HG03039 (cell line): Measurements from ENCODE around the gene SNRPN.
"Not testable (repeated sequence)": the region's sequence is repeated elsewhere in the genome, so short reads cannot be mapped to it uniquely, and the experiment has no call there.

Source experiments
- ATAC-seq: cut with Tn5 transposase; IDR thresholded peaks from one replicate; pipeline ENCODE4 v1.9.1; 2021; ENCODE audit warnings: mild to moderate bottlenecking, moderate library complexity; ENCODE audit not compliant: unreplicated experiment

The SNRPN gene

GRCh38 chr15:24966364-24967103, 11.7 kb downstream of the SNRPN start:
- ATAC-seq = no peak

GRCh38 chr15:24971052-24971451, 16.3 kb downstream of the SNRPN start:
- ATAC-seq = no peak

- ATAC-seq = no peak
Measured at GRCh38 chr15:24971772-24972171, 17.0 kb downstream of the SNRPN start.

- not testable (repeated sequence) for ATAC-seq
Measured at GRCh38 chr15:24972707-24973106, 17.9 kb downstream of the SNRPN start.

- no peak for ATAC-seq
Measured at GRCh38 chr15:24976932-24977331, 22.1 kb downstream of the SNRPN start.

GRCh38 chr15:24977686-24978085, 22.9 kb downstream of the SNRPN start:
- ATAC-seq = no peak

GRCh38 chr15:24985224-24985623, 30.4 kb downstream of the SNRPN start:
- ATAC-seq = no peak

GRCh38 chr15:24986653-24987052, 31.9 kb downstream of the SNRPN start:
- no peak for ATAC-seq

GRCh38 chr15:25019434-25019833, 64.6 kb downstream of the SNRPN start:
- ATAC-seq = no peak

- no peak for ATAC-seq
Measured at GRCh38 chr15:25022233-25022632, 67.4 kb downstream of the SNRPN start.
